ENCODE results near the gene IRAK2.
"Not testable (repeated sequence)": the region's sequence is repeated elsewhere in the genome, so short reads cannot be mapped to it uniquely, and the experiment has no call there.

IRAK2 gene

DNA sequence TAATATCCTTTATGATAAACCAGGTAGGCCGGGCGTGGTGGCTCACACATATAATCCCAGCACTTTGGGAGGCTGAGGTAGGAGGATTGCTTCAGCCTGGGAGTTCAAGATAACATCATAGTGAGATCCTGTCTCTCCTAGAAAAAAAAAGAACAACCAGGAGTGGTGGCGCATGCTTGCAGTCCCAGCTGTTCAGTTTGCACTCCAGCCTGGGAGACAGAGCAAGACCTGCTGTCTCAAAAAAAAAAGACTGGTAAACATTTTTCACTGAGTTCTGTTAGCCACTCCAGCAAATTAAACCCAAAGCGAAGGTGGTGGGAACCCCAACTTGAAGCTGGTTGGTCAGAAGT lies 9.6 kb upstream of the IRAK2 start:
- Histone ChIP-seq H3K9ac (ENCODE audit: low read depth, low read length, poor library complexity, severe bottlenecking) (no peak overlapping the region), H3K4me1 (ENCODE audit: insufficient read depth, low read length, poor library complexity, severe bottlenecking) (no peaks in the 10 kb centered on the region), H4K20me1 (ENCODE audit: insufficient read depth, low read length, poor library complexity, severe bottlenecking) (no peaks in the 10 kb centered on the region), H3K79me2 (ENCODE audit: insufficient read depth, low read length) (no peaks in the 10 kb centered on the region), H3F3A (ENCODE audit: low read depth) (no peaks in the 10 kb centered on the region), H3K9me2 (replicated peaks; ENCODE audit: low read depth, low read length) (no peaks in the 10 kb centered on the region), H3K4me3 (ENCODE audit: low read length, poor library complexity, severe bottlenecking) (no peak overlapping the region), H3K36me3 (ENCODE audit: insufficient read depth, low read length) (peaks cover 21% of the 10 kb centered on the region; the same call in 1 of the 2 replicates), H2AFZ (ENCODE audit: low read length) (no peak overlapping the region), H3K9me3 (ENCODE audit: insufficient read depth, low read depth, low read length) (no peaks in the 10 kb centered on the region), H3K4me2 (ENCODE audit: low read depth, low read length, poor library complexity, severe bottlenecking) (no peak overlapping the region), H3K27me3 (ENCODE audit: insufficient read depth, low read length, poor library complexity, severe bottlenecking) (no peaks in the 10 kb centered on the region)
- TF ChIP-seq EZH2phosphoT487 (IDR thresholded peaks at IDR 0.05; ENCODE audit: borderline replicate concordance) (no peak), CTCF (conservative IDR thresholded peaks at IDR 0.05; ENCODE audit: low read length) (no peak)

DNA sequence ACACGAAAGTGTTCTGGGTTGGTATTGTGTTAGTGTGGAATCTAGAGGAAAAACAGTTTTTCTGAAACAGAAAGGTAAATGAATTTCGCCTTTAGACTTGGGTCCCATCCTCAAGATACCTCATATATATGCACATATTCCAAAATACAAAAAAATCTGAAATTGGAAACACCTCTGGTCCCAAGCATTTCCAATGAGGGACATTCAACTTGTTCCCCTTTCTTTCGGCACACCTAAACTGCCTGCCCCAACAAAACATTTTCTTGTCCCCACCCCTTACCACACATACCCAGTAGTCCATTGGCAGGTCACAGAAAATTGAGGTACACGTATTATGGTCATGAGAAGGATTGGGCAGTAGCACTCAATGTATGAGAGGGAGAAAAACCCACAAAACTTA lies 9.1 kb upstream of the IRAK2 start:
- peaks cover 4% of the 10 kb centered on the region for H3K4me1 ChIP-seq (ENCODE audit: insufficient read depth, low read length, poor library complexity, severe bottlenecking)
- no peaks in the 10 kb centered on the region for H3K79me2 ChIP-seq (ENCODE audit: insufficient read depth, low read length)
- no peak overlapping the region for H3K4me2 ChIP-seq (ENCODE audit: low read depth, low read length, poor library complexity, severe bottlenecking)
- no peak overlapping the region for H2AFZ ChIP-seq (ENCODE audit: low read length)
- H3F3A ChIP-seq (ENCODE audit: low read depth): no peaks in the 10 kb centered on the region
- no peak overlapping the region for H3K9ac ChIP-seq (ENCODE audit: low read depth, low read length, poor library complexity, severe bottlenecking)
- no peaks in the 10 kb centered on the region for H4K20me1 ChIP-seq (ENCODE audit: insufficient read depth, low read length, poor library complexity, severe bottlenecking)
- H3K27me3 ChIP-seq (ENCODE audit: insufficient read depth, low read length, poor library complexity, severe bottlenecking): no peaks in the 10 kb centered on the region
- H3K9me3 ChIP-seq (ENCODE audit: insufficient read depth, low read depth, low read length): no peaks in the 10 kb centered on the region
- no peaks in the 10 kb centered on the region for H3K9me2 ChIP-seq (replicated peaks; ENCODE audit: low read depth, low read length)
- no peak overlapping the region for H3K4me3 ChIP-seq (ENCODE audit: low read length, poor library complexity, severe bottlenecking)
- TF ChIP-seq CTCF (conservative IDR thresholded peaks at IDR 0.05; ENCODE audit: low read length) (no peak), EZH2phosphoT487 (IDR thresholded peaks at IDR 0.05; ENCODE audit: borderline replicate concordance) (no peak)
- peaks cover 16% of the 10 kb centered on the region; the same call in 1 of the 2 replicates for H3K36me3 ChIP-seq (ENCODE audit: insufficient read depth, low read length)

- Histone ChIP-seq H3K27me3 (ENCODE audit: insufficient read depth, low read length, poor library complexity, severe bottlenecking) (no peaks in the 10 kb centered on the region), H3K9me2 (replicated peaks; ENCODE audit: low read depth, low read length) (no peaks in the 10 kb centered on the region), H3K4me2 (ENCODE audit: low read depth, low read length, poor library complexity, severe bottlenecking) (no peak overlapping the region), H3K4me3 (ENCODE audit: low read length, poor library complexity, severe bottlenecking) (no peak overlapping the region), H3K9me3 (ENCODE audit: insufficient read depth, low read depth, low read length) (no peaks in the 10 kb centered on the region), H3K79me2 (ENCODE audit: insufficient read depth, low read length) (no peaks in the 10 kb centered on the region), H3F3A (ENCODE audit: low read depth) (no peaks in the 10 kb centered on the region), H3K36me3 (ENCODE audit: insufficient read depth, low read length) (peaks cover 4% of the 10 kb centered on the region; the same call in 1 of the 2 replicates), H3K4me1 (ENCODE audit: insufficient read depth, low read length, poor library complexity, severe bottlenecking) (peaks cover 4% of the 10 kb centered on the region), H3K9ac (ENCODE audit: low read depth, low read length, poor library complexity, severe bottlenecking) (no peak overlapping the region), H2AFZ (ENCODE audit: low read length) (no peak overlapping the region), H4K20me1 (ENCODE audit: insufficient read depth, low read length, poor library complexity, severe bottlenecking) (no peaks in the 10 kb centered on the region)
- no peak for TF ChIP-seq EZH2phosphoT487 (IDR thresholded peaks at IDR 0.05; ENCODE audit: borderline replicate concordance)
- no peak for TF ChIP-seq CTCF (conservative IDR thresholded peaks at IDR 0.05; ENCODE audit: low read length)
Measured at GRCh38 chr3:10157031-10157430, 7.7 kb upstream of the IRAK2 start.

DNA sequence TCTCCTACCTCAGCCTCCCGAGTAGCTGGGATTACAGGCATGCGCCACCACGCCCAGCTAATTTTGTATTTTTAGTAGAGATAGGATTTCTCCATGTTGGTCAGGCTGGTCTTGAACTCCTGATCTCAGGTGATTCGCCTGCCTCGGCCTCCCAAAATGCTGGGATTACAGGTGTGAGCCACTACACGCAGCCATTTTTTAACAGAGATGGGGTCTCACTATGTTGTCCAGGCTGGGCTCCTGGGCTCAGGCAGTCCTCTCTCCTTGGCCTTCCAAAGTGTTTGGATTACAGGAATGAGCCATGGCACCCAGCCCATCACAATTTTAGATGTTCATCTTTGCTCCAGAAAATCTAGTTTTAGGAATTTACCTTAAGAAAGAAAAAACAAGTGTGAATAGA lies 6.2 kb upstream of the IRAK2 start:
- not testable (repeated sequence) for H4K20me1 ChIP-seq (ENCODE audit: insufficient read depth, low read length, poor library complexity, severe bottlenecking); H3K36me3 ChIP-seq (ENCODE audit: insufficient read depth, low read length); H3K4me3 ChIP-seq (ENCODE audit: low read length, poor library complexity, severe bottlenecking); H3K9me3 ChIP-seq (ENCODE audit: insufficient read depth, low read depth, low read length); H2AFZ ChIP-seq (ENCODE audit: low read length); H3K4me1 ChIP-seq (ENCODE audit: insufficient read depth, low read length, poor library complexity, severe bottlenecking); H3K79me2 ChIP-seq (ENCODE audit: insufficient read depth, low read length); H3K27me3 ChIP-seq (ENCODE audit: insufficient read depth, low read length, poor library complexity, severe bottlenecking); H3K4me2 ChIP-seq (ENCODE audit: low read depth, low read length, poor library complexity, severe bottlenecking); H3F3A ChIP-seq (ENCODE audit: low read depth); H3K9ac ChIP-seq (ENCODE audit: low read depth, low read length, poor library complexity, severe bottlenecking); H3K9me2 ChIP-seq (replicated peaks; ENCODE audit: low read depth, low read length)
